ENCODE measurements around the gene ARHGAP9. TPM values are rescaled to one million over a fixed set of nuclear protein-coding genes. Genes with fewer than 3 reads are reported as not detected.
A peak's percentile ranks its signal among the peaks of the same experiment; 100 is the strongest.

Gene ARHGAP9
- total and polyA plus RNA-seq, 2 of the 8 experiments (the other 6 are each of a cell fraction or from before 2014, with no cell fraction given) = 3.2 to 6.0 TPM

- Histone ChIP-seq H3K23me2 (ENCODE audit: low read depth, low read length) (peaks cover 8% of the 10 kb centered on the region; the same call in 1 of the 2 replicates), H3K4me2 (ENCODE audit: insufficient read depth in 1 of 2, low read depth in 2 of 2, low read length in 2 of 2) (no peak overlapping the region), H3K4me3 (ENCODE audit: extremely low read depth in 1 of 4, insufficient read depth in 2 of 4, low read depth in 3 of 4, low read length in 4 of 4) (no peak overlapping the region), H4K91ac (replicated peaks; ENCODE audit: insufficient read length, low read length) (no peak overlapping the region), H3K27me3 (replicated peaks in 1 of 4; ENCODE audit: control insufficient read depth in 3 of 4, extremely low read depth in 1 of 4, insufficient read depth in 3 of 4, low read length in 3 of 4) (peaks cover 20 to 35% (median 30%) of the 10 kb centered on the region in 4 experiments), H3K18ac (ENCODE audit: extremely low read depth, low read length) (no peak overlapping the region), H3K79me2 (ENCODE audit: control insufficient read depth in 1 of 2, insufficient read depth in 2 of 2, low read length in 2 of 2) (no peaks in the 10 kb centered on the region), H3K23ac (ENCODE audit: insufficient read length) (no peak overlapping the region), H3K4ac (replicated peaks; ENCODE audit: insufficient read length, low read depth, low read length) (no peak overlapping the region), H3K79me1 (ENCODE audit: low read depth, low read length) (no peaks in the 10 kb centered on the region), H4K5ac (ENCODE audit: insufficient read length, low read depth, low read length) (no peak overlapping the region), H2BK15ac (ENCODE audit: low read length) (no peak overlapping the region), H4K20me1 (replicated peaks in 1 of 2; ENCODE audit: control insufficient read depth in 1 of 2, insufficient read depth in 2 of 2, low read length in 2 of 2) (peaks cover 0 to 6% of the 10 kb centered on the region in 2 experiments), H2BK20ac (ENCODE audit: low read length) (no peak overlapping the region), H2BK5ac (ENCODE audit: low read depth, low read length) (no peak overlapping the region), H2BK120ac (replicated peaks; ENCODE audit: low read depth, low read length) (no peak overlapping the region), H3K27ac (ENCODE audit: low read depth, low read length) (no peak overlapping the region), H4K8ac (ENCODE audit: extremely low read depth, insufficient read depth, low read length) (0 out of 2 replicates have a peak overlapping the region, but pooled peaks have one; percentile 3), H3K56ac (replicated peaks; ENCODE audit: insufficient read length, low read depth, low read length) (no peak overlapping the region), H2AFZ (ENCODE audit: low read length) (no peak overlapping the region), H3K9ac (replicated peaks in 1 of 4; ENCODE audit: extremely low read depth in 1 of 4, low read depth in 3 of 4, low read length in 3 of 4) (no peak overlapping the region), H3K36me3 (ENCODE audit: control insufficient read depth in 2 of 4, insufficient read depth in 4 of 4, low read length in 3 of 4) (peaks cover 0 to 11% (median 3%) of the 10 kb centered on the region in 4 experiments; a peak in 3 of 8 replicates), H3K14ac (ENCODE audit: insufficient read length) (no peak overlapping the region), H3K9me3 (ENCODE audit: insufficient read depth in 2 of 2, low read depth in 1 of 2, low read length in 1 of 2) (no peaks in the 10 kb centered on the region), H3K4me1 (replicated peaks in 1 of 4; ENCODE audit: control insufficient read depth in 3 of 4, insufficient read depth in 4 of 4, low read length in 3 of 4) (peaks cover 0 to 14% (median 3%) of the 10 kb centered on the region in 4 experiments; a peak in 5 of 7 replicates), H2BK12ac (ENCODE audit: low read depth, low read length) (no peak overlapping the region), H2AK5ac (ENCODE audit: low read depth, low read length) (no peak overlapping the region)
- TF ChIP-seq RNF2 (IDR thresholded peaks at IDR 0.05; ENCODE audit: borderline replicate concordance, low read depth, low read length, missing control alignments, poor library complexity, severe bottlenecking) (no peak), HDAC6 (IDR thresholded peaks at IDR 0.05; ENCODE audit: low read depth, low read length) (no peak), KDM5A (IDR thresholded peaks at IDR 0.05; ENCODE audit: low read length) (no peak), SP4 (IDR thresholded peaks at IDR 0.05; ENCODE audit: low read length) (no peak), RBBP5 (IDR thresholded peaks at IDR 0.05; ENCODE audit: borderline replicate concordance, low read depth, low read length) (no peak), SIRT6 (IDR thresholded peaks at IDR 0.05; ENCODE audit: low read length) (no peak)
- ChIA-PET CTCF (ENCODE audit: partially characterized antibody) (interaction anchor here (0.6 to 25.1 kb wide), 6 partner anchors 9 to 765 kb away, joined by 3 to 441 read pairs (median 4); partner anchors contain the start of genes ARHGAP9, GLI1 and INHBE), POLR2A (ENCODE audit: partially characterized antibody) (interaction anchor here (1.0 to 1.5 kb wide), 3 partner anchors 172 to 241 kb away, joined by 3 to 4 read pairs (median 4); no protein-coding TSS in a partner anchor)
- FAIRE-seq (no peak), DNase-seq (ENCODE audit: low read depth in 1 of 2, low spot score in 2 of 2) (no peak)
- WGBS, 2 experiments (ENCODE audit: extremely low coverage in 1 of 2, insufficient coverage in 1 of 2, insufficient read length in 1 of 2, insufficient replicate concordance in 2 of 2, low coverage in 1 of 2, low lambda C conversion rate in 2 of 2, missing lambda C conversion rate in 1 of 2) = 75% methylated on average over 4 of the region's 4 CpGs; no CpG with 5 or more reads in 1 of the 2 experiments
Measured at GRCh38 chr12:57470970-57471656, 8.6 kb downstream of the ARHGAP9 start.

All from H1 (cell line).